ENCODE results near the gene VRK2. TPM values are rescaled to one million over a fixed set of nuclear protein-coding genes. Genes with fewer than 3 reads are reported as not detected.
"Not testable (repeated sequence)": the region's sequence is repeated elsewhere in the genome, so short reads cannot be mapped to it uniquely, and the experiment has no call there.

VRK2 gene
- total RNA-seq, 2 donors from 2014 or later = 20.5 to 27.2 TPM

DNA sequence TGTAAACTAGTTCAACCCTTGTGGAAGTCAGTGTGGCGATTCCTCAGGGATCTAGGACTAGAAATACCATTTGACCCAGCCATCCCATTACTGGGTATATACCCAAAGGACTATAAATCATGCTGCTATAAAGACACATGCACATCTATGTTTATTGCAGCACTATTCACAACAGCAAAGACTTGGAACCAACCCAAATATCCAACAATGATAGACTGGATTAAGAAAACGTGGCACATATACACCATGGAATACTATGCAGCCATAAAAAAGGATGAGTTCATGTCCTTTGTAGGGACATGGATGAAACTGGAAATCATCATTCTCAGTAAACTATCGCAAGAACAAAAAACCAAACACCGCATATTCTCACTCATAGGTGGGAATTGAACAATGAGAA lies 130.6 kb downstream of the VRK2 start:
- H3K27ac ChIP-seq; H3K36me3 ChIP-seq; H3K4me3 ChIP-seq; H3K9me3 ChIP-seq; intact Hi-C loops (cut with DNase I); DNase-seq; H3K4me1 ChIP-seq; H3K9ac ChIP-seq (ENCODE audit: low read depth in 2 of 2, low read length in 2 of 2); H3K27me3 ChIP-seq: not testable (repeated sequence)

DNA sequence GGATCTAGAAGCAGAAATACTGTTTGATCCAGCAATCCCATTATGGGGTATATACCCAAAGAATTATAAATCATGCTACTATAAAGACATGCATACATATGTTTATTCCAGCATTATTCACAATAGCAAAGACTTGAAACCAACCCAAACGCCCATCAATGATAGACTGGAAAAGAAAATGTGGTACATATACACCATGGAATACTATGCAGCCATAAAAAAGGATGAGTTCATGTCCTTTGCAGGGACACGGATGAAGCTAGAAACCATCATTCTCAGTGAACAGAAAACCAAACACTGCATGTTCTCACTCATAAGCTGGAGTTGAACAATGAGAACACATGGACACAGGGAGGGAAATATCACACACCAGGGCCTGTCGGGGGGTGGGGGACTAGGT lies 133.6 kb downstream of the VRK2 start:
- H3K4me3 ChIP-seq; DNase-seq; H3K36me3 ChIP-seq; H3K9me3 ChIP-seq; H3K4me1 ChIP-seq; H3K27ac ChIP-seq; H3K9ac ChIP-seq (ENCODE audit: low read depth in 2 of 2, low read length in 2 of 2); intact Hi-C loops (cut with DNase I); H3K27me3 ChIP-seq: not testable (repeated sequence)

DNA sequence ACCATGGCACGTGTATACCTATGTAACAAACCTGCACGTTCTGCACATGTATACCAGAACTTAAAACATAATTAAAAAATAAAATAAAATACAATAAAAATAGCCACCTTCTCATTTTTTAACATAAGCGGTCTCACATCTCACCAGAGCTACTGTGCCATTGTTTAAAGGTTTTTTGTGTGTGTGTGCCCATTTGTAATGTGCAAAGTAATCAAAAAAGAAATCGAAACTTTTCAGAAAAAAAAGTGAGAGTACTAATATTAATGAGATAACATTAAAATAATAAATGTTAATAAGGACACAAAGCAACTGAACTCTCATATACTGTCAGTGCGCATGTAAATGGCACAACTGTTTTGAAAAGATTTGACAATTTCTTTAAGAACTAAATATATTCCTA lies 134.0 kb downstream of the VRK2 start:
- no peak overlapping the region for H3K27ac ChIP-seq
- intact Hi-C loops (cut with DNase I) = no loop called here
- H3K4me1 ChIP-seq = no peaks in the 10 kb centered on the region
- no peaks in the 10 kb centered on the region for H3K27me3 ChIP-seq
- H3K9me3 ChIP-seq = no peaks in the 10 kb centered on the region
- H3K4me3 ChIP-seq = no peak overlapping the region
- no peaks in the 10 kb centered on the region for H3K36me3 ChIP-seq
- H3K9ac ChIP-seq (ENCODE audit: low read depth in 2 of 2, low read length in 2 of 2) = no peak overlapping the region
- DNase-seq = no peak
- TF ChIP-seq, protein P1, sequence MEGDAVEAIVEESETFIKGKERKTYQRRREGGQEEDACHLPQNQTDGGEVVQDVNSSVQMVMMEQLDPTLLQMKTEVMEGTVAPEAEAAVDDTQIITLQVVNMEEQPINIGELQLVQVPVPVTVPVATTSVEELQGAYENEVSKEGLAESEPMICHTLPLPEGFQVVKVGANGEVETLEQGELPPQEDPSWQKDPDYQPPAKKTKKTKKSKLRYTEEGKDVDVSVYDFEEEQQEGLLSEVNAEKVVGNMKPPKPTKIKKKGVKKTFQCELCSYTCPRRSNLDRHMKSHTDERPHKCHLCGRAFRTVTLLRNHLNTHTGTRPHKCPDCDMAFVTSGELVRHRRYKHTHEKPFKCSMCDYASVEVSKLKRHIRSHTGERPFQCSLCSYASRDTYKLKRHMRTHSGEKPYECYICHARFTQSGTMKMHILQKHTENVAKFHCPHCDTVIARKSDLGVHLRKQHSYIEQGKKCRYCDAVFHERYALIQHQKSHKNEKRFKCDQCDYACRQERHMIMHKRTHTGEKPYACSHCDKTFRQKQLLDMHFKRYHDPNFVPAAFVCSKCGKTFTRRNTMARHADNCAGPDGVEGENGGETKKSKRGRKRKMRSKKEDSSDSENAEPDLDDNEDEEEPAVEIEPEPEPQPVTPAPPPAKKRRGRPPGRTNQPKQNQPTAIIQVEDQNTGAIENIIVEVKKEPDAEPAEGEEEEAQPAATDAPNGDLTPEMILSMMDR (IDR thresholded peaks at IDR 0.05) = no peak

DNA sequence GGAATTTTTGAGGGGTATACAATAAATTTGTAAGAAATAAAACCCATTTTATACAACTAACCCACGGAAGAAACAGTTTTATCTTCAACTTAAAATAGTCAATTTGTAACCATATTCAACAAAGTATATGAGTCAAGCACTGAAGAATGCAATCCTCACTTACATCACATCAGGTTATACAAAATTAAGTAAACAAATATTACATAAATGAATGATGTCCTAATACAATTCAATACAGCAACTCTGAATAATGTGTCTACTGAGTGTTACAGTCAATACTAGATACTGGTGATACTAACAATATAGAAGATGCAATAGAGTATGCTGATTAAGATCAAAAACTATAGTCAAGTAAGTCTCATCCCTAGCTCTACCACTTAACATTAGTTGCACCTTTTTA lies 135.9 kb downstream of the VRK2 start:
- no peaks in the 10 kb centered on the region for H3K9me3 ChIP-seq
- H3K4me3 ChIP-seq = no peak overlapping the region
- intact Hi-C loops (cut with DNase I) = no loop called here
- H3K9ac ChIP-seq (ENCODE audit: low read depth in 2 of 2, low read length in 2 of 2) = no peak overlapping the region
- no peak overlapping the region for H3K27ac ChIP-seq
- no peaks in the 10 kb centered on the region for H3K27me3 ChIP-seq
- DNase-seq = no peak
- H3K36me3 ChIP-seq = no peaks in the 10 kb centered on the region
- TF ChIP-seq, protein P1 (IDR thresholded peaks at IDR 0.05) = no peak
- no peaks in the 10 kb centered on the region for H3K4me1 ChIP-seq

DNA sequence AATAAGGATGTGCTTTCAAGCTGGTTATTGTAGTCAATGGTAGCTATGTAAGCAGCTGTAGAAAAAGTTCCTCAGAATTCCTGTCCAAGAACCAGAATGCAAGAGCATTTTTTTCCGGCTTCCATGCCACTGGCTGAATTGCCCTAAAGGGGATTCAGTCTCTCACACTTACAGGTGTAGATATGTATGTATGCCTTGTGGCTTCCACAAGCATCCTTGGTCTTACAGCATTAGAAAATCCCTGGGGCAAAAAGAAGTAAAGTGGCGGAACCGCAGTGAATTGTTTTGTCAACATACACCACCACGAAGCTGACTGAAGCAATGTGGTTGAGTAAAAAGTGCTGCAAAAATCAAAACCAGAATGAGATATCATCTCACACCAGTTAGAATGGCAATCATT lies 139.9 kb downstream of the VRK2 start:
- H3K27me3 ChIP-seq = no peaks in the 10 kb centered on the region

DNA sequence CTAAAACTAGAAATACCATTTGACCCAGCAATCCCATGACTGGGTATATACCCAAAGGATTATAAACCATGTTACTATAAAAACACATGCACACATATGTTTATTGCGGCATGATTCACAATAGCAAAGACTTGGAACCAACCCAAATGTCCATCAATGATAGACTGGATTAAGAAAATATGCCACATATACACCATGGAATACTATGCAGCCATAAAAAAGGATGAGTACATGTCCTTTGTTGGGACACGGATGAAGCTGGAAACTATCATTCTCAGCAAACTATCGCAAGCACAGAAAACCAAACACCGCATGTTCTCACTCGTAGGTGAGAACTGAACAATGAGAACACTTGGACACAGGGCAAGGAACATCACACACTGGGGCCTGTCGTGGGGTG lies 140.4 kb downstream of the VRK2 start:
- intact Hi-C loops (cut with DNase I); H3K9ac ChIP-seq (ENCODE audit: low read depth in 2 of 2, low read length in 2 of 2); H3K4me3 ChIP-seq; H3K9me3 ChIP-seq; H3K36me3 ChIP-seq; DNase-seq; H3K27ac ChIP-seq; H3K4me1 ChIP-seq; H3K27me3 ChIP-seq: not testable (repeated sequence)

More for the DNA sequence above, 139.9 kb downstream of the VRK2 start:
- no peak overlapping the region for H3K9ac ChIP-seq (ENCODE audit: low read depth in 2 of 2, low read length in 2 of 2)
- H3K4me1 ChIP-seq = no peaks in the 10 kb centered on the region
- H3K27ac ChIP-seq = no peak overlapping the region
- no peaks in the 10 kb centered on the region for H3K9me3 ChIP-seq
- DNase-seq = no peak
- TF ChIP-seq, protein P1 (IDR thresholded peaks at IDR 0.05) = no peak
- H3K36me3 ChIP-seq = no peaks in the 10 kb centered on the region
- no peak overlapping the region for H3K4me3 ChIP-seq
- intact Hi-C loops (cut with DNase I) = no loop called here

DNA sequence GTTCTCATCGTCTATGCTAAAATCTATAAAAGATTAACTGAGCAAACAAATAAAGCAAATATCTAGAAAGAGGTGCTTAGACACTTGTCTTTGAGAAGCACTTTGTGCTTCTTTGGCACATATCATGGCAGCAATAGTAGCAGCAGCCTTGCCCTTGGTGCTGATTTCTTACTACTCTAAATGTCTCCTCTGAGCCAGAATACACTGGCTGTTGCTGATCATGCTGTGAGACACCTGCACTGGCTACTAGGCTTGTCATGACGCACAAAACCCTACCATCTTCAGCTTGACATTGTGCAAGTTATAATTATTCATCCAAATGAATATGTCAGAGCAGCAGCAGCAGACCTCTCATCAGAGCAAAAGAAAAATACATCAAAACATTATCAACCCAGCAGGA lies 147.9 kb downstream of the VRK2 start:
- no peaks in the 10 kb centered on the region for H3K36me3 ChIP-seq
- intact Hi-C loops (cut with DNase I) = no loop called here
- no peaks in the 10 kb centered on the region for H3K27me3 ChIP-seq
- H3K27ac ChIP-seq = no peak overlapping the region
- H3K4me1 ChIP-seq = no peaks in the 10 kb centered on the region
- DNase-seq = no peak
- H3K4me3 ChIP-seq = no peak overlapping the region
- TF ChIP-seq, protein P1 (IDR thresholded peaks at IDR 0.05) = no peak
- no peaks in the 10 kb centered on the region for H3K9me3 ChIP-seq
- no peak overlapping the region for H3K9ac ChIP-seq (ENCODE audit: low read depth in 2 of 2, low read length in 2 of 2)

All from colonic mucosa (tissue), 4 donors.